Activated CD8-positive, alpha-beta memory T cell treated with anti-CD3 and anti-CD28 coated beads, Interleukin-2, amount 50 U/mL, for 4 hours (primary cell): ENCODE results near the gene PSMB7.
A peak's percentile ranks its signal among the peaks of the same experiment; 100 is the strongest.

Source experiments
- DNase-seq: peaks from one replicate; pipeline ENCODE4 v3.0.0-alpha.2; 2020

Gene PSMB7

DNA sequence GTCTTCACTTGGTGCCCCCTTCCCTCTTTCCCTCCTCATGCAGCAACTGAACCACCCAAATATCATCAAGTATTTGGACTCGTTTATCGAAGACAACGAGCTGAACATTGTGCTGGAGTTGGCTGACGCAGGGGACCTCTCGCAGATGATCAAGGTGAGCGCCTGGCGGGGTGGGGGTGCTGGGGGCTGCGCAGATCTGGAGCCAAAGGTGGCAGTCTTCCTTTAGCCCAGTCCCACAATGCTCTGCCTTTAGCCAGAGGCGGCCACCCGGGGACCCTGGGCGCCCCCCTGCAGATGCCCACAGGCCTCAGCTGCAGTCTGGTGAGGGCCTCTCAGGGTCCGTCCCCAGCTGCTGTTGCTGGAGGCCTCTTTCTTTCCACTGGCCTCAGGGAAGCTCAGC is 93.8 kb downstream of the PSMB7 start:
- no peak for DNase-seq

- peak; percentile 39 for DNase-seq
Measured at GRCh38 chr9:124320062-124320973, 94.9 kb downstream of the PSMB7 start.

DNA sequence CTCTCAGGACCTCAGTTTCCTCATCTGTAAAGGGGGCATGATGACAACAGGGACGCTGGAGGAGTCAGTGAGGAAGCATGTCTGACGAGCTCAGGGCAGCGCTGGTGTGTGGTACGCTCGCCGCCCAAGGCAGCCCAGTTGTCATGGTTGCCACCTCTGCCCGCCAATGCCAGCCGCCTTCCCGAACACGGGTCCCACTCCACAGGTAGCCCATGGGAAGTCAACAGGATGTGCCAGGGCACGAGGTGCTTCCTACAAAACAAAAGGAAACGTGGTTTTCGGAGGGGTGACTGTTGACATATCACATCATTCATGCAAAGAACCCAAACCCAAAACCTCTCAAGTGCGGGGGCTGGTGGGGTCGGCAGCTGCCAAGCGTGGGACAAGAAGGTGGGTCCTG is 99.4 kb downstream of the PSMB7 start:
- DNase-seq: no peak

DNA sequence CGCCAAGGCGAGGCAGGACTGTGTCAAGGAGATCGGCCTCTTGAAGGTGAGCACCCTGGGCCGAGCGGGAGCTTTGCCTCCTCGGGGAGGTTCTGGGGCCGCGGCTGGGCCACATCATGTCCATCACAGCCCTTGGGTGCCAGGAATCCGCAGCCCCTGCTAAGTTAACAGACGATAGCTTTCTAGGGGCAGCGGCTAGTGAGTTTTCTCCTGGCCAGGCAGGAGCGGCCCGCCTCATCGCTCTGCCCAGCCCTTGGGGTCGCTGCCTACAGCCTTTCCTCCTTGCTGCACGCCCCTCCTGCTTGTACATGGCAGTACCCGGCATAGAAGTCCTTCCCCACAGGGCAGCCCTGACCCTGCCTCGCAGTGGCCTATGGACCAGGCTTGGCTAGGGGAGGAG is 101.3 kb downstream of the PSMB7 start:
- DNase-seq: no peak

GRCh38 chr9:124312290-124313265 is 102.7 kb downstream of the PSMB7 start:
- no peak for DNase-seq

- no peak for DNase-seq
Measured at GRCh38 chr9:124311283-124311682, 104.0 kb downstream of the PSMB7 start.

DNA sequence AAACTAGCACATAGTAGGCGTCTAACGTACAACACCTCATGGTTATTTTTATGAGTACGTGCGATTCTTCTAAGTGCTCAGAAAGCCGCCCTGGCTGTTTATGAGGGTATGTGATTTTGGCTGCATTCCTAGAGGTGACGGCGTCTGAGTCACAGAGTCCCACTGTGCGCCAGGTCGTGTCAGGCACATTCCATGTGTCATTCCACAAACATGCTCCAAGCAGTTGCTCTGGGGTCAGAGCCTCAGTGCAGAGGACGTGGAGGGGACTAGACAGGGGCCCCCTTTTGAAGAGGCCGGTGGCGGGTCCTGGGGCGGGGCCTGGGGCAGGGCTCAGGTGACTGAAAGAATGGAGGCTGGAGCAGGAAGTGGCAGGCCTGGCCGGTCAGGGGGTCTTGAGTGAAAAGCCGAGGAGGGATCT is 105.6 kb downstream of the PSMB7 start:
- no peak for DNase-seq

DNA sequence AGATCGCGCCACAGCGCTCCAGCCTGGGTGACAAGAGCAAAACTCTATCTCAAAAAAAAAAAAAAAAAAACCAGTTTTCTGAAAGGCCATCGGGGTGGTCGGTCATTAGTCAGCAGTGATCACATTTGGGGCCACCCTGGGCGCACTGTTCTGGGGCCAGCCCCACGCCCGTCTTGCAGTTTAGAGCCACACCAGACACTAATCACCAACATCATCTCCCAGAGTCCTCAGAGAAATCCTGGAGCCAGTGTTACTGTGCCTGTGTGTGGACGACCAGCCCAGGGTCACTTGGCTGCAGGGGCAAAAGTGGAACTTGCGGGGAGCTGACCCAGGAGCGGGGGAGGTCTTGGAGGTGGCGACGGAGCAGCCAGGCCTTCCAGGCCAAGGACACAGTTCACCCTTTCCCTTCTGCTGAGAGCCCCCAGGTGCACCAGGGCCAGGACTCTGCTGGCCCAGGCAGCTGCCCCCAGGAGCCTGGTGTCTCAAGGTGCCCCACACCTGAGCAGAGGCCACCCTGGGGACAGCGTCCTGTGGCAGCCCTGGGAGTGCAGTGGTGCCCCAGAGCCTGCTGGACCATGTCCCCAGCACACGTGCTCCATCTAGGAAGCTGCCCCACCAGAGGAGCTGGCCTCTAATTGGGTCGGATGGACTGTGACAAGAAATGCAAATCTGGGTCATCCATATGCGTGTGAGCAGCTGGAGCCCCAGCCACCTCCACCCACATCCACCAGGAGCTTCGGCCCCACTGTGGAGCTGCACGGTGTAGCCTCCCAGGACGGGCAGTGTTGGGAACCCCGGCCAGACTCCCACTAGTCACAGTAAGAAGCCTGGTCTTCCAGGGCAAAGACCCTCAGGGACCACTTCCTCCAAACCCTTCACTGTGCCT is 106.4 kb downstream of the PSMB7 start:
- no peak for DNase-seq

- DNase-seq: no peak
Measured at GRCh38 chr9:124307379-124308030, 107.7 kb downstream of the PSMB7 start.

DNA sequence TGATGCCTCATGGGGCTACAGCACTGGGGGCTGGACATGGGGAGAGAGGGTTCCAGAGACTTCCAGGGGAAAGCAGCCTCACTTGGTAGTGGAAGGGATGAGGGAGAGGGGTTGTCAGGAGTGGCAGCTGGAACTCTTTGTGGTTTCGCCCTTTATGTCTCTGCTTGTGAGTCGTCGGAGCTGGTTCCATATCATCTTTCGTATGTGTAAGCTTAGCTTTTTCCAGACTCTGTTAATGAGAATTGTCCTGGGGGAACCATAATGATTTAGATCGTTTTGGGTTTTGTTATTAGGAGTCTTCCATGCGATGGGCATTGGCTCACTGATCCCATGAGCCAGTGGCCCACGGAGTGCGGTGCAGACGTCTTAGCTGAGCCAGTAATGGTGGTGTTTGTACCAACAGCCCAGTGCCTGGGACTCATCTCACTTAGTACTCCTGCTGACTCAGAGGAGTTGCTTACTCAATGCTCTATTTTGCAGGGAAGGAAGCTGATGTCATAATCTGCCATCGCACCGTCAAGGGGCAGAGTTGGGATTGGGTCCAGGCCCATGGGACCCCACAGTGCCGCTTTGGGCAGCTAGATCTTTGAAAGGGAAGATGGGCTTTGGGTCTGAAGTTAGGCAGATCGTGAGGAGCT is 109.0 kb downstream of the PSMB7 start:
- no peak for DNase-seq

- DNase-seq: no peak
Measured at GRCh38 chr9:124304285-124304684, 111.0 kb downstream of the PSMB7 start.

DNA sequence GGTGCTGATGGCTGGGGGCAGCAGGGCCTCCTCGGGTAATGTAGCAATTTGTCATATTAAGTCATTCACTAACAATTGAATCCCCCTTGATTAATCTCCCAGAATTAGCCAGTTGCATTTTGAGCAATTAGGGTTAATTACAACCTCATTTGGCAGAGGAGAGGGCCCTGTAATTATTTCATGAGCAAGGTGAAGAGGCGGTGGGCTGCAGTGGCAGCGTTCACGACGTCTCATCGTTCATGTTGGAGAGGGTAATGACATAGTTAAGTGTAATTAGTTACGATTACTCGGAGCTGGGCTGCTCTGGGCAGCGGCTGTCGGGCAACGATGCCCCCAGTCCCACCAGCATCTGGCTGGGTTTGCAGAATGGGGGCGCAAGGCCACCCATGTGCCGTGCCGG is 111.5 kb downstream of the PSMB7 start:
- no peak for DNase-seq
